Natural killer cell (primary cell): Measurements from ENCODE around the gene ANKRD40. TPM values are rescaled to one million over a fixed set of nuclear protein-coding genes. Genes with fewer than 3 reads are reported as not detected.
A peak's percentile ranks its signal among the peaks of the same experiment; 100 is the strongest.
"Not testable (repeated sequence)": the region's sequence is repeated elsewhere in the genome, so short reads cannot be mapped to it uniquely, and the experiment has no call there.

Experiments used
- ATAC-seq, 3 donors: fragments of 150-1000 bp in 2 of 3; fragments of 200-7000 bp in 1 of 3; cut with Tn5 transposase; 1 replicate in 1 of 3; 2 replicates in 2 of 3; pipeline ENCODE4 v1.10.0; 2021; ENCODE audit warnings: mild to moderate bottlenecking in 2 of 3, moderate library complexity in 2 of 3
- DNase-seq, 2 donors: peaks; one replicate each; pipeline versions ENCODE4 v3.0.0 to v3.0.0-alpha.2; 2013 to 2021; ENCODE audit warnings: mixed read lengths in 1 of 2
- H3K27ac ChIP-seq: one replicate; pipeline ENCODE4 v1.5.1; 2013; ENCODE audit warnings: mild to moderate bottlenecking, low read length
- H3K27me3 ChIP-seq: one replicate; pipeline ENCODE4 v1.6.1; 2013; ENCODE audit warnings: low read length; ENCODE audit not compliant: control insufficient read depth, insufficient read depth
- H3K36me3 ChIP-seq: one replicate; pipeline ENCODE4 v1.6.1; 2013; ENCODE audit warnings: low read length; ENCODE audit not compliant: control insufficient read depth, insufficient read depth
- H3K4me1 ChIP-seq: one replicate; pipeline ENCODE4 v1.6.1; 2013; ENCODE audit warnings: low read length; ENCODE audit not compliant: control insufficient read depth, insufficient read depth
- H3K4me3 ChIP-seq: one replicate; pipeline ENCODE4 v1.5.1; 2013; ENCODE audit warnings: low read length
- H3K9me3 ChIP-seq: one replicate; pipeline ENCODE4 v1.6.1; 2013; ENCODE audit warnings: low read length; ENCODE audit not compliant: control insufficient read depth, insufficient read depth
- H3K27ac Mint-ChIP-seq, 2 donors: one replicate each; pipeline ENCODE4 v1.8.0; 2022; ENCODE audit warnings: mild to moderate bottlenecking in 2 of 2, mixed read lengths in 2 of 2, moderate library complexity in 1 of 2
- H3K27me3 Mint-ChIP-seq, 2 donors: one replicate each; pipeline ENCODE4 v1.8.0; 2022; ENCODE audit warnings: low read depth in 2 of 2, mixed read lengths in 2 of 2
- H3K36me3 Mint-ChIP-seq: one replicate; pipeline ENCODE4 v1.8.0; 2022; ENCODE audit warnings: mixed read lengths
- H3K4me1 Mint-ChIP-seq, 2 donors: one replicate each; pipeline ENCODE4 v1.8.0; 2022; ENCODE audit warnings: mixed read lengths in 2 of 2
- H3K4me3 Mint-ChIP-seq: one replicate; pipeline ENCODE4 v1.8.0; 2022; ENCODE audit warnings: mild to moderate bottlenecking, moderate library complexity, mixed read lengths
- H3K9me3 Mint-ChIP-seq, 2 donors: one replicate each; pipeline ENCODE4 v1.8.0; 2022; ENCODE audit warnings: mixed read lengths in 2 of 2
- WGBS: methylation state at CpG from one replicate; pipeline ENCODE4 v1.1.7; 2013; ENCODE audit warnings: missing lambda C conversion rate; ENCODE audit not compliant: insufficient coverage; 5-methylcytosine and 5-hydroxymethylcytosine counted together
- intact Hi-C: fragments of 100-400 bp; cut with micrococcal nuclease; formaldehyde crosslinking; loops from one replicate; pipeline ENCODE4 v1.14.2; 2022
- total RNA-seq, 4 donors: library from RNA; stranded (reverse); fragments of 120-200 nt in 1 of 4; gene quantifications; one replicate each; pipeline versions ENCODE4 v1.2.3 to v1.2.4, GENCODE V29; 2013 to 2022
- TF ChIP-seq, protein P1 (sequence below): fragments of 200-600 bp; IDR thresholded peaks from one replicate; pipeline ENCODE4 v1.8.0; 2022; ENCODE audit warnings: antibody characterized with exemption

The ANKRD40 gene
- total RNA-seq, 3 donors from 2014 or later (not counting 1 experiment from before 2014, with no cell fraction given), result 22.1 to 32.0 (median 30.8) TPM

DNA sequence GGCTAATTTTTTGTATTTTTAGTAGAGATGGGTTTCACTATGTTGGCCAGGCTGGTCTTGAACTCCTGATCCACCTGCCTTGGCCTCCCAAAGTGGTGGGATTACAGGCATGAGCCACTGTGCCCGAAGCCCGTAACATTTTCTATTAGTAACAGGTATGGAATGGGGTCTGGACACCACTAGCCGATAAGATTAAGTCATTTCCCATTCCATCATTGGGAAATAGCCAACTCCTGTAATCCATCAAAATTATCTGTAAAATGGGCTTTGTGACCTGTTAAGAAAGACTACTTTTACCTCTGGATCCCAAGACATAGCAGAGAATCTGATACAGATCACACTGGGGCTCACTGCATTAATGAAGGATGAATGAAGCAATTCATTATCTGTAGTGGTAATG, 7.8 kb upstream of the ANKRD40 start:
- H3K27ac ChIP-seq, result no peak overlapping the region
- intact Hi-C loops, result no loop called here
- H3K9me3 ChIP-seq, result no peaks in the 10 kb centered on the region
- H3K4me1 ChIP-seq, result peaks cover 6% of the 10 kb centered on the region
- no peaks in the 10 kb centered on the region for H3K36me3 Mint-ChIP-seq
- DNase-seq, result no peak
- H3K9me3 Mint-ChIP-seq, result no peaks in the 10 kb centered on the region
- no peak overlapping the region for H3K4me3 ChIP-seq
- ATAC-seq, result no peak
- no peaks in the 10 kb centered on the region for H3K27me3 ChIP-seq
- TF ChIP-seq, protein P1, sequence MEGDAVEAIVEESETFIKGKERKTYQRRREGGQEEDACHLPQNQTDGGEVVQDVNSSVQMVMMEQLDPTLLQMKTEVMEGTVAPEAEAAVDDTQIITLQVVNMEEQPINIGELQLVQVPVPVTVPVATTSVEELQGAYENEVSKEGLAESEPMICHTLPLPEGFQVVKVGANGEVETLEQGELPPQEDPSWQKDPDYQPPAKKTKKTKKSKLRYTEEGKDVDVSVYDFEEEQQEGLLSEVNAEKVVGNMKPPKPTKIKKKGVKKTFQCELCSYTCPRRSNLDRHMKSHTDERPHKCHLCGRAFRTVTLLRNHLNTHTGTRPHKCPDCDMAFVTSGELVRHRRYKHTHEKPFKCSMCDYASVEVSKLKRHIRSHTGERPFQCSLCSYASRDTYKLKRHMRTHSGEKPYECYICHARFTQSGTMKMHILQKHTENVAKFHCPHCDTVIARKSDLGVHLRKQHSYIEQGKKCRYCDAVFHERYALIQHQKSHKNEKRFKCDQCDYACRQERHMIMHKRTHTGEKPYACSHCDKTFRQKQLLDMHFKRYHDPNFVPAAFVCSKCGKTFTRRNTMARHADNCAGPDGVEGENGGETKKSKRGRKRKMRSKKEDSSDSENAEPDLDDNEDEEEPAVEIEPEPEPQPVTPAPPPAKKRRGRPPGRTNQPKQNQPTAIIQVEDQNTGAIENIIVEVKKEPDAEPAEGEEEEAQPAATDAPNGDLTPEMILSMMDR, result no peak
- 94% methylated on average over 3 of the region's 3 CpGs for WGBS
- no peak overlapping the region for H3K4me3 Mint-ChIP-seq
- H3K4me1 Mint-ChIP-seq, result peaks cover 9% of the 10 kb centered on the region in 2 donors
- H3K27me3 Mint-ChIP-seq, result peaks cover 11 to 13% of the 10 kb centered on the region in 2 donors
- H3K27ac Mint-ChIP-seq, result no peak overlapping the region
- H3K36me3 ChIP-seq, result no peaks in the 10 kb centered on the region

- WGBS, result 95% methylated on average over 6 of the region's 9 CpGs
- Histone ChIP-seq H3K4me1 (peaks cover 17% of the 10 kb centered on the region), H3K27me3 (no peaks in the 10 kb centered on the region), H3K36me3 (no peaks in the 10 kb centered on the region), H3K27ac (no peak overlapping the region), H3K9me3 (no peaks in the 10 kb centered on the region), H3K4me3 (no peak overlapping the region)
- TF ChIP-seq, protein P1, result no peak
- no peak for DNase-seq
- peaks cover 11 to 13% of the 10 kb centered on the region in 2 donors for H3K27me3 Mint-ChIP-seq
- intact Hi-C loops, result no loop called here
- H3K27ac Mint-ChIP-seq, result no peak overlapping the region
- H3K4me1 Mint-ChIP-seq, result peaks cover 11 to 12% of the 10 kb centered on the region in 2 donors
- no peak for ATAC-seq
- no peak overlapping the region for H3K4me3 Mint-ChIP-seq
- H3K9me3 Mint-ChIP-seq, result no peaks in the 10 kb centered on the region
- H3K36me3 Mint-ChIP-seq, result no peaks in the 10 kb centered on the region
These were observed 4.9 kb upstream of the ANKRD40 start for GRCh38 chr17:50712641-50713040.

GRCh38 chr17:50710650-50711049, 2.9 kb upstream of the ANKRD40 start:
- no peaks in the 10 kb centered on the region for H3K9me3 Mint-ChIP-seq
- DNase-seq, result no peak
- Histone ChIP-seq H3K4me1 (peaks cover 25% of the 10 kb centered on the region), H3K27ac (no peak overlapping the region), H3K27me3 (no peaks in the 10 kb centered on the region), H3K9me3 (no peaks in the 10 kb centered on the region), H3K36me3 (no peaks in the 10 kb centered on the region), H3K4me3 (no peak overlapping the region)
- peaks cover 11 to 13% of the 10 kb centered on the region in 2 donors for H3K27me3 Mint-ChIP-seq
- no peaks in the 10 kb centered on the region for H3K36me3 Mint-ChIP-seq
- intact Hi-C loops, result no loop called here
- WGBS, result 91% methylated on average over 4 of the region's 4 CpGs
- ATAC-seq, result no peak
- no peak overlapping the region for H3K27ac Mint-ChIP-seq
- H3K4me1 Mint-ChIP-seq, result peaks cover 11 to 13% of the 10 kb centered on the region in 2 donors
- TF ChIP-seq, protein P1, result no peak
- H3K4me3 Mint-ChIP-seq, result no peak overlapping the region

DNA sequence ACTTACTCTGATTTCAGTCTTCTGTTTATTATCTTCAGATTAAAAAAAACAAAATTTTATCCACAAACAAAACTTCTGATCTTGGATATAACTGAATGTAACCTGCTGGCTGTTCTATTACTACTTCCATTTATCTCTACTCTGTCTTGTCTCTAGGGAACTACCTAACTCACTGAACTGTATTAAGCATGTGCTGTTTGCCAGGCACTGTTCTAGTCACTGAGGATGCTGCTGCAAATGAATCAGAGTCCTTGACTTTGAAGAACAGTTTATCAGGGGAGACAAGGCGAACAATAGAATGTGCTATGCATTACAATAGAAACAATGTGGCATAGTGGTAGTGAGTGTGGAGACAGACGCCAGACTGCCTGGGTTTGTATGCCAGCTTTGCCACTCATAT, 2.3 kb upstream of the ANKRD40 start:
- H3K9me3 Mint-ChIP-seq, result no peaks in the 10 kb centered on the region
- H3K27ac ChIP-seq, result no peak overlapping the region

DNA sequence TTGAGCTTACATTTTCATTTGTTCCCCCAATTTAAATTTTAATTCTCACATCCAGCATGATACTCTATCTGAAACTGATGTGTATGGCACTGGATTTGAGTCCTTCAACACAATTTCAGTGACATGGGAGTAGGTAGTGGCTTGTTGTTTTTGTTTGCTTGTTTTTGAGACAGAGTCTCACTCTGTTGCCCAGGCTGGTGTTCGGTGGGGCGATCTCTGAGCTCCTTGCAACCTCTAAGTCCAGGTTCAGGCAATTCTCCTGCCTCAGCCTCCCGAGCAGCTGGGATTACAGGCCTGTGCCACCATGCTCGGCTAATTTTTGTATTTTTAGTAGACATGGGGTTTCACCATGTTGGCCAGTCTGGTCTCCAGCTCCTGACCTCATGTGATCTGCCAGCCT, 1.3 kb upstream of the ANKRD40 start:
- Mint-ChIP-seq H3K4me3 (peak overlapping the region; percentile 96), H3K27me3 (peaks cover 11 to 13% of the 10 kb centered on the region in 2 donors), H3K4me1 (peaks cover 11 to 14% of the 10 kb centered on the region in 2 donors), H3K27ac (peak overlapping the region; percentile 95 to 97)
- DNase-seq, result peak in 1 of 2 donors; percentile 35
- ATAC-seq, H3K36me3 Mint-ChIP-seq, H3K4me3 ChIP-seq, H3K9me3 ChIP-seq, H3K27me3 ChIP-seq, intact Hi-C loops, H3K9me3 Mint-ChIP-seq, H3K36me3 ChIP-seq: not testable (repeated sequence)
- peak overlapping the region; percentile 90 for H3K27ac ChIP-seq
- peaks cover 25% of the 10 kb centered on the region for H3K4me1 ChIP-seq
- WGBS, result 98% methylated on average over 4 of the region's 4 CpGs

More for the DNA sequence above, 2.3 kb upstream of the ANKRD40 start:
- Mint-ChIP-seq H3K27ac (peak overlapping the region; percentile 11 to 97), H3K36me3 (no peaks in the 10 kb centered on the region), H3K4me1 (peaks cover 11 to 13% of the 10 kb centered on the region in 2 donors), H3K4me3 (peak overlapping the region; percentile 61), H3K27me3 (peaks cover 11 to 13% of the 10 kb centered on the region in 2 donors)
- TF ChIP-seq, protein P1, result no peak
- Histone ChIP-seq H3K27me3 (no peaks in the 10 kb centered on the region), H3K36me3 (no peaks in the 10 kb centered on the region), H3K4me1 (peaks cover 25% of the 10 kb centered on the region), H3K4me3 (no peak overlapping the region), H3K9me3 (no peaks in the 10 kb centered on the region)
- intact Hi-C loops, result no loop called here
- DNase-seq (no peak), ATAC-seq (no peak)
- 100% methylated on average over 2 of the region's 2 CpGs for WGBS
